ENCODE data around the gene AURKAIP1.
"Not testable (repeated sequence)": the region's sequence is repeated elsewhere in the genome, so short reads cannot be mapped to it uniquely, and the experiment has no call there.

The AURKAIP1 gene

DNA sequence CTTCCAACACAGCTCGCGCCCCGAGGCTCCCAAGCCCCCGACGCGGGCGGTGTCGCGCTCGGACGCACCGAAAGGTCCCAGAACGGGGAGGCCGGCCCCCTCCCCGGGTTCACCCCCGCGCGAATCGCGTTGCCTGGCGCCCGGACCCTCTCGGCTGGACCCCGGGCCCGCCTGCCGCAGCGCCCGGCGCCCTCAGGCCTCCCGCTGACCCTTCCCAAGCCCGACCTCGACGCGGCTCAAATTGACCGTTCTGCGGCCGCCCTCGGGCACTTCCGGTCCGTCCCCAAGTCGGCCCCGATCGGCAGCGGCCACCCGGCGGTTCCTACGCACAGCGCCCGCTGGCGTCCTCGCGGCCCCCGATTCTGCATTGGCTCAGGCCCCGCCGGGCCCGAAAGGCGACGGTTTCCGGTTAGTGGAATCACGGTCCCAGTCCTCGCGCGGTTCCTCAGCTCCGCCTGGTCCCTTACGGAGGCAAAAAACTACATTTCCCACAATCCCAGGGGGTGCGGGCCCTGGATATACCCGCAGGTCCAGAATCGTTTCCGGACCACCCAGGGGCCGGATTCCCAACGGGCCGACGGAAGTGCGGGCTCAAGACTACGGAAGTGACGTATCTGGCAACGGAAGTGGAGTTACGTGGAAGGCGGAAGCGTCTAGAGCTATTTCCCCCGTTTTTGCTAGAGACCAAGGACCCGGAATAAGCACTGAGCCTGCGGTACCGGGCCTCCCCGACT, at the start of gene AURKAIP1:
Gene AURKAIP1 (minus strand): TSS at position 279 of the 734 bp plus-strand sequence. CDS start 451 bp downstream, outside the sequence.
- DNase-seq, result peak; percentile 100

DNA sequence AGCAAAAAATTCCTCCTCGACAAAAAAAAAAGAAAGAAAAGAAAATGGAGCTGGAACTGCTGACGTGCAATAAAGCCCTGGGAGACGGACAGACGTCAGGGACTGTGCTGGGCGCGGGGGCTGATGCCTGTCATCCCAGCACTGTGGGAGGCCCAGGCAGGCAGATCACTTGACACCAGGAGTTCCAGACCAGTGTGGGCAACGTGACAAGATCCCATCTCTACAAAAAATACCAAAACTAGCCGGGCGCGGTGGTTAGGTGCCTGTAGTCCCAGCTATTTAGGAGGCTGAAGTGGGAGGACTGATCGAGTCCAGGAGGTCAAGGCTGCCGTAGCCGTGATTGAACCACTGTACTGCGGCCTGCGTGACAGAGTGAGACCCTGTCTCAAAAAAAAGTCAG, 49.7 kb upstream of the AURKAIP1 start:
- no peak for DNase-seq

DNA sequence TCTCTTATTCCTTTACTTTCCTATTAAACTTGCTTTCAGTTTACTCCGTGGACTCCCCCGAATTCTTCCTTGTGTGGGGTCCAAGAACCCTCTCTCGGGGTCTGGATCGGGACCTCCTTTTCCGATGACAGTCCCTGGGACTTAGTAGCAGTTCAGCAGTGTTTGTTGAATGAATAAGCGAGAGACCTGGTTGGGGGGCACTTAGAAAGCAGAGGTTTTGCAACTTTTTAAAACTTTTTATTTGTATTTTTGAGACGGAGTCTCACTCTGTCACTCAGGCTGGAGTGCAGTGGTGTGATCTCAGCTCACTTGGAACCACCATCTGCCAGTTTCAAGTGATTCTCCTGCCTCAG, 48.2 kb upstream of the AURKAIP1 start:
- no peak for DNase-seq

GRCh38 chr1:1422465-1423244, 47.6 kb upstream of the AURKAIP1 start:
- peak; percentile 24 for DNase-seq

- DNase-seq, result no peak
Observed at GRCh38 chr1:1421907-1422464, 47.0 kb upstream of the AURKAIP1 start.

DNA sequence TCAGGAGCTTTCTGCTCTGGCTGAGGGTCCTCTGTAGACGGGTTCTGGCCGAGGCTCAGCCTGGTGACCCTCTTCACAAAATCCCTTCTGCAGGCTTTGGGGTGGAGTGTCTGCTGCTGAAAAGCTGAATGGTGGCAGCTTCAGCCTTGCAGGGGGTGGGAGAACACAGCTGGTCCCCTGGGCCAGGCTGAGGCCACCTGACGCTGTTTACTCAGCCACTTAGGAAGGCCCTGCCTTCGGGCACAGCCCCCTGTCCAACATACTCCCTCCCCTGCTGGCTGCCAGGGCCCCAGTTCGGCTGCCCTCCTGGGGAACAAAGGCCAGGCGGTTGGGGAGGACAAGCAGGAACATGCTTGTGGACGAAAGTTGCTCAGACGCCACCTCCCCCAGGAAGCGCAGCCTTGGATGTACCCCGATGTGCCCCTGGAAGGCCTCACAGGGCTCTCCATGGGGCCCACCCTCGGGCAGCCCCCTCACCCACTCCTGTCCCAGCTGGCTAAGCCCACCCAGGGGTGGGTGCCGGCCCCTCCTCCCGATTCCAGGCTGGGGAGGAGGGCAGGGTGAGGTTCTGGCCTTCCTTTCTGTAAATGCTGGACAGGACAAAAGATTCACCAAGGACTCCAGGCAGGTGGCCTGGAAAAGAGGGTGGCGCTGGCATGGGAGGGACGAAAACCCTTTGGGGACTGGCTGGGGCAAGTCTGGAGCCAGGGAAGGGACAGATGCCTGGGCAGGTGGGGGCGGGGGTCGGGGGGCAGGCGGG, 46.3 kb upstream of the AURKAIP1 start, which contains the start of gene ANKRD65:
Gene ANKRD65 (minus strand): TSS at position 130 of the 760 bp plus-strand sequence. CDS start 271 bp downstream, outside the sequence.
- no peak for DNase-seq

DNA sequence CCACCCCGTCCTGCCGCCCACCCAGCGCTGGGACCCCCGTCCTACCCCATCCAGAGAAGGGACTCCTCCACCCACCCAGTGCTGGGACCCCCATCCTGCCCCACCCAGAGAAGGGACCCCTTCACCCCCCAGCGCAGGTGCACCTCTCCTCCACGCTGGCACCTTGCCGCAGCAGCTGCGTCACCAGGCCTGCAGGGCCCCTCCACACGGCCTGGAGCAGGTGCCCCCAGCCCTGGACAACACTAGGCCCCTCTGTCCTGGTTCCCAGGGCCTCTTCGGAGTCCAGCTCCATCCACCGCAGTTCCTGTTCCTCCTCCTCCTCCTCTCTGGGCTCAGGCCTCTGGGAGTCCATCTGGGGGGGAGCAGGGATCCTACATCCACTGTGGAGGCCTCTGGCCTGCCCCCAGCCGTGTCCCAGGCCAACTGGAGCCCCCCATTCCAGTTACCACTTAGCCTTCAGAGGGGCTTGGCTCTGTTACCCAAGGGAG, 45.7 kb upstream of the AURKAIP1 start:
- no peak for DNase-seq

DNA sequence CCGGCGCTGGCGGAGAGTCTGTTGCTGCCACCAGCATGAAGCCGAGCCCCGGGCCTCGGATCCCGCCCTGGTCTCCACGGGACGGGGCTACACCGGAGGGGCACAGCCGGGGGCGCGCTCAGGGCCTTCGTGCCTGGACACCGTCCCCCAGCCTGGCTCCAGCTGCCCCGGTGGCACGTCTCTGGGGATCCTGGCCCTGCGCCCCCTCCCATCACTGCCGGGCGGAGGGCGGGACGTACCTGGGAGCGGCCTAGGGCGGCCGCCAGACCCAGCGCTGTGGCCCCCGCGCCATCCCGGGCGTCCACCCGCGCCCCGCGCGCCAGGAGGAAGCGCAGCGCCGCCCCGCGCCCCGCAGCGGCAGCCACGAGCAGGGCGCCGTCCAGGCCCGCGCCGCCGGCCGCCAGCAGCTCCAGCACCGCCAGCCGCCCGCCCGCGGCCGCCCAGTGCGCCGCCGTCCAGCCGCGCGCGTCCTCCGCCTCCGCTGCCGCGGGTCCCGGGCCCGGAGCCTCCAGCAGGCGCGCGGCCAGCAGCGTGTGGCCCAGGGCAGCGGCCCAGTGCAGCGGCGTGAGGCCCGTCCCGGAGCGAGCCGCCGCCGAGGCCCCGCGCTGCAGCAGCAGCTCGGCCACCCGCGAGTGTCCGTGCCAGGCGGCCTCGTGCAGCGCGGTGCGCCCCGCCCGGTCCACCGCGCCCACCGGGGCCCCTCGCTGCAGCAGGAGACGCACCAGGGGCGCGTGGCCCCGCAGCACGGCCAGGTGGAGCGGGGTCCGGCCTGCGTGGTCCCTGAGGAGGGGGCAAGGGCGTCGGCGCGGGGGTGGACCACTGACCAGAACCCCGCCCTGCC, 45.0 kb upstream of the AURKAIP1 start:
- no peak for DNase-seq

- DNase-seq, result no peak
Observed at GRCh38 chr1:1419363-1419812, 44.4 kb upstream of the AURKAIP1 start.

- no peak for DNase-seq
Observed at GRCh38 chr1:1418464-1419362, 43.7 kb upstream of the AURKAIP1 start.

DNA sequence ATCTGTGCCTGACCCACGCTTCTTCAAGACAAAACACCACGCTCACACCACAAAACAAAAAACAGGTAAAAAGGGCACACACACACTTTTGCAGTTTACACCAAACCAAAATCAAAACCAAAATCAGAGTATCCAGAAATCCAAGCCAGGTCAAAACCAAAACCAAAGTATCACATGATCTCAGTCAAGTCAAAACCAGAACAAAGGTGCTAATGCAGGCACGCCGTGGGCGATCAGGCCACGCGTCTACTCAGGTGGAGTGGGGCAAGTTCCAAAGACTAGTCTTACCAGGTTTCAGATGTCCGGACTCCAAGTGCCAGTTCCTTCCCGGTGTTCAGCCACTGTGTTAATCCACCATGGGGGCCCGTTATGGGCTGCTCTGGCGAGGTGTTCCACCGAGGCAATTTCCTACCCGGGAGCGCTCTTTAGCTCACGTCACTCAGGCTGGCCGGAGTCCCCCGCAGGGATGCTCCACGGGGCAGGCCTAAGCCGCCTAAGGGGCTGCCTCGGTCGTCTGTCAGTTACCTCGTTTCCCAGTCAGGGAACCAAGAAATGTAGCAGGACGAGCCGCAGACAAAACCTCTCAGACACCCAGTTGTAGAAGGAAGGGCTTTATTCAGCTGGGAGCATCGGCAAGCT, 42.9 kb upstream of the AURKAIP1 start:
- peak; percentile 52 for DNase-seq

DNA sequence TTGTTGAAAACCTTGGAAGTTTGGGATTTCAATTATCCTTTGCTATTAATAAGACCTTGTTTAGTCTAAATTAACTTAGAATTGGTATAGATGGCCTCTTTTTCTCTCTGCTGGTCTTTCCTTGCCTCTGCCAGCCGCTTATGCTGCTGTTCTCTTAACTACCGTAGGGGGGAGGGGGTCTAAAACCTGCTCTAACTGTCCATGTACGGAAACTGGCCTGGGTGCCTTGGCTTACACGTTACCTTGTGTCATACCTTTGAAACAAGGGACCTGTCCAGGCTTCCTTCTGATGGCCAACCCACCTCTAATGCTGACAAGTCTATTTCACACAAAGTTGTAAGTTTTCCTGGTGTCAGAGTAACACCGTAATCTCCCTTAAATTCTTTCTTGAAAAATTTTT, 42.4 kb upstream of the AURKAIP1 start:
- not testable (repeated sequence) for DNase-seq

GRCh38 chr1:1415751-1416150, 40.7 kb upstream of the AURKAIP1 start:
- no peak for DNase-seq

DNA sequence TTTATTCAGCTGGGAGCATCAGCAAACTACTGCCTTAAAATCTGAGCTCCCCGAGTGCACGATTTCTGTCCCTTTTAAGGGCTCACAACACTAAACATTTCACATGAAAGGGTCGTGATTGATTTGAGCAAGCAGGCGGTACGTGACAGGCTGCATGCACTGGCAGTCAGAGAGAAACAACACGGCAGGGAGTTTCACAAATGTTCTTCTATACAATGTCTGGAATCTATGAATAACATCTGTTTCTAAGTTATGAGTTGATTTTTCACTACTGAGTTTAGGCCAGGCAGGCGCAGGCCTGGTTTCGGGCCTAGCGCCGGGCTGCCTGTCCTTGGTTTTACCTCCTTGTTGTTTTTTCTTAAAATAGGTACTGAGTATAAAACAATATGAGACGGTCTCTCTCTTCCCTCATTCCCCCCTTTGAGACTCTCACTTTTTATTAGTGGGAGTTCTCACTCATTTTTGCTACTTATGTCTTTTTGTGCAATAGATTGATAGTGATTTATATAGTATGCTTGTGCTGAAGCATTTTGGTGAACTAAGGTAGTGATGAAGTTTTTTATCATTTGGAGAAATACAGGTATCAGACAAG, 37.4 kb upstream of the AURKAIP1 start:
- DNase-seq, result not testable (repeated sequence)

DNA sequence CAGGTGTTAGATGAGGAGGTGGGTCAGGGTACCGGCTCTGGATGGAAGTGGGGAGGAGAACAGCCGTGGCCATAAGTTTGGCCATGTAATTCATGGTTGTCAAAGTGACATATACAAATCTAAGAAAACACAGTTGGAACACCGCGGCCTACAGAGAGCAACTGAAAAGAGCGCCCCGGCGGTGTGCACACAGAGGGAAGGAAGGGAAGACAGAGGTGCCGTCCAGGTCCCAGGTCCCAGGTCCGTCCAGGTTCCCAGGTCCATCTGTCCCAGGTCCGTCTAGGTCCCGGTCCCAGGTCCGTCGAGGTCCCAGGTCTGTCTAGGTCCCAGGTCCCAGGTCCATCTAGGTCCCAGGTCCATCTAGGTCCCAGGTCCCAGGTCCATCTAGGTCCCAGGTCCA, 36.6 kb upstream of the AURKAIP1 start:
- DNase-seq, result no peak

- DNase-seq, result not testable (repeated sequence)
Observed at GRCh38 chr1:1410238-1410637, 35.2 kb upstream of the AURKAIP1 start.

GRCh38 chr1:1407636-1408318, 32.8 kb upstream of the AURKAIP1 start:
- DNase-seq, result no peak

DNA sequence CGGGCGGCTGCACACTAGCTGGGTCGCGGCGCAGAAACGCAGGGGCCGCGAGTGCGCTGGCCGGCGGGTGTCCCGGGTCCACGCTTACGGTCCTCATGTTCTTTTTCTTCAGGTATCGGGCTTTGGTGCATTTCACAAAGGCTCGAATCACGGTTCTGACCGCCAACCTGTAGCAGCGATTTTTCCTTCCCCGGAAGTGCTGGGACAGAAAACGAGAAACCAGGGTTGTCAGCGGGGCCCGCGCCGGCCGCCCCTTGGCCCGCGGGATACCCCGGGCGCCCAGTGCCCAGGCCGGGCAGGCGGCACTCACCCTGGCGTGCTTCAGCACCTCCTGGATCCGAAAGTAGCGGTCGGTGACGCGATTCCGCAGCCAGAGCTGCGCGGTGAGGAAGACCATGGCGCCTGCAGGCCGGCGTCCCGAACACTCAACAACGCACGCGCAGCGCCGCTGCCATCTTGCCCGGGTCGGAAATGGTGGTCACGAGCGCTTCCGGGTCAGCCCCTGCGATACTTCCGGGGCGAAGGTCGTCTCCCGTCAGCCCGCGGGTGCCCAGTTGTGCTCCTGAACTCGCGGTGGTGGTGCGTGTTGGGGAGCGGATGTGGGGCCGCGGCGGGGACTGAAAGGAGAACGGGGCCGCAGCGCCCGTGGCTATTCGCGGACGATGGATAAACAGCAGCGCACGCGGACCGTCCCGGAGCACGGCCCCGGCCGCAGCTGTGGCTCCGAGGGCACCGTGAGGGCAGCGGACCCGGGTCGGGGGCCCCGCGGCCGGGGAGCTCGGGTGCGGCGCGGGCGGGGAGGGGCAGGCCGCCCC, 32.0 kb upstream of the AURKAIP1 start, which contains the start of gene MRPL20:
Gene MRPL20 (minus strand): TSS at position 473 of the 815 bp plus-strand sequence. CDS start 76 bp downstream, at position 397.
- DNase-seq, result peak; percentile 97
